ENCODE results near the gene PARP9. TPM values are rescaled to one million over a fixed set of nuclear protein-coding genes. Genes with fewer than 3 reads are reported as not detected.

The PARP9 gene
- total and polyA plus RNA-seq, 2 of the 4 experiments (the other 2 are of a cell fraction) = 6.7 to 7.7 TPM

- Histone ChIP-seq H2BK20ac (ENCODE audit: low read depth, low read length) (no peak overlapping the region), H2BK5ac (ENCODE audit: low read depth, low read length, poor library complexity, severe bottlenecking) (no peak overlapping the region), H3K9ac (ENCODE audit: low read depth, low read length) (no peak overlapping the region), H4K20me1 (ENCODE audit: insufficient read depth, low read length) (peaks cover 37% of the 10 kb centered on the region), H3K4me3 (ENCODE audit: insufficient read depth, low read depth, low read length) (no peak overlapping the region), H2BK120ac (ENCODE audit: low read depth, low read length) (no peak overlapping the region), H4K8ac (ENCODE audit: low read depth in 2 of 2, low read length in 2 of 2) (no peak overlapping the region), H3K56ac (ENCODE audit: extremely low read depth, insufficient read depth, low read length) (no peak overlapping the region), H3K27ac (ENCODE audit: insufficient read depth, low read length) (no peak overlapping the region), H2BK15ac (ENCODE audit: low read depth, low read length) (no peak overlapping the region), H3K23ac (ENCODE audit: low read depth, low read length) (no peak overlapping the region), H3K27me3 (ENCODE audit: control insufficient read depth, insufficient read depth, low read length) (no peaks in the 10 kb centered on the region), H3K9me3 (ENCODE audit: control insufficient read depth, insufficient read depth, low read length) (no peaks in the 10 kb centered on the region), H3K14ac (replicated peaks; ENCODE audit: low read depth, low read length) (no peak overlapping the region), H3K4me1 (ENCODE audit: control insufficient read depth, insufficient read depth, low read length) (0 out of 2 replicates have a peak, but pooled peaks cover 3% of the 10 kb centered on the region), H3K79me1 (ENCODE audit: low read depth in 1 of 2, low read length in 2 of 2) (peaks cover 2 to 18% of the 10 kb centered on the region in 2 experiments; a peak in 2 of 4 replicates), H4K91ac (ENCODE audit: insufficient read depth, low read depth, low read length) (no peak overlapping the region), H2AK9ac (replicated peaks; ENCODE audit: low read depth, low read length, poor library complexity) (no peak overlapping the region), H3K9me1 (ENCODE audit: insufficient read depth, low read length) (peaks cover 10% of the 10 kb centered on the region), H3K36me3 (ENCODE audit: control insufficient read depth, insufficient read depth, low read length) (no peaks in the 10 kb centered on the region), H3K4ac (ENCODE audit: low read depth, low read length) (no peak overlapping the region), H3K4me2 (ENCODE audit: low read depth, low read length) (no peak overlapping the region), H3K18ac (ENCODE audit: low read depth, low read length) (no peak overlapping the region), H2AK5ac (ENCODE audit: low read depth, low read length) (no peak overlapping the region), H2AFZ (replicated peaks; ENCODE audit: low read length, poor library complexity) (no peak overlapping the region), H4K5ac (ENCODE audit: low read depth, low read length) (no peak overlapping the region)
- intact Hi-C loops (cut with micrococcal nuclease) = no loop called here
- BruUV-seq (replicated peaks) = no TSS peak
- no peak for ATAC-seq (ENCODE audit: low read depth)
- 100% methylated on average over 1 of the region's 3 CpGs; no CpG with 5 or more reads in 1 of the 2 experiments for WGBS, 2 experiments (ENCODE audit: extremely low coverage in 2 of 2, insufficient read length in 1 of 2)
- in situ Hi-C loops (cut with MboI; ENCODE audit: low sequenced_read_pairs) = no loop called here
- DNase-seq = no peak
- dilution Hi-C loops (cut with HindIII; ENCODE audit: low sequenced_read_pairs, unreplicated experiment) = no loop called here
- no peak for TF ChIP-seq SMC3 (IDR thresholded peaks at IDR 0.05; ENCODE audit: low read depth, low read length)
- no peak for TF ChIP-seq RAD21 (IDR thresholded peaks at IDR 0.05; ENCODE audit: low read length)
- no peak for TF ChIP-seq CTCF (conservative IDR thresholded peaks at IDR 0.05; ENCODE audit: low read depth, low read length)
- TF ChIP-seq NFE2L2 (IDR thresholded peaks at IDR 0.05; ENCODE audit: low read depth, low read length) = no peak
- no peak for TF ChIP-seq MAFK (IDR thresholded peaks at IDR 0.05; ENCODE audit: low read depth, low read length)
- no peak for TF ChIP-seq RFX5 (IDR thresholded peaks at IDR 0.05; ENCODE audit: low read depth, low read length)
- TF ChIP-seq ELK1 (IDR thresholded peaks at IDR 0.05; ENCODE audit: borderline replicate concordance, low read depth, low read length) = no peak
- no peak for TF ChIP-seq RCOR1 (IDR thresholded peaks at IDR 0.05; ENCODE audit: insufficient replicate concordance, low read length)
- TF ChIP-seq MXI1 (IDR thresholded peaks at IDR 0.05; ENCODE audit: borderline replicate concordance, low read depth, low read length) = no peak
- TF ChIP-seq MAZ (IDR thresholded peaks at IDR 0.05; ENCODE audit: borderline replicate concordance, low read depth, low read length) = no peak
- TF ChIP-seq BHLHE40 (IDR thresholded peaks at IDR 0.05; ENCODE audit: low read depth, low read length) = no peak
- no peak for TF ChIP-seq FOS (IDR thresholded peaks at IDR 0.05; ENCODE audit: low read depth, low read length)
- no peak for TF ChIP-seq CEBPB (IDR thresholded peaks at IDR 0.05; ENCODE audit: low read depth, low read length)
- TF ChIP-seq USF2 (IDR thresholded peaks at IDR 0.05; ENCODE audit: low read depth, low read length) = no peak
- TF ChIP-seq CHD1 (IDR thresholded peaks at IDR 0.05; ENCODE audit: low read depth, low read length) = no peak
- TF ChIP-seq POLR2A (IDR thresholded peaks at IDR 0.05; ENCODE audit: low read depth, low read length) = no peak
- POLR2A ChIA-PET (ENCODE audit: unreplicated experiment) = no interaction called here
- CTCF ChIA-PET = interaction anchor here (0.6 kb wide), 1 partner anchor 301 kb away, joined by 4 read pairs; no protein-coding TSS in a partner anchor
Observed at GRCh38 chr3:122515870-122516269, 48.2 kb downstream of the PARP9 start.

Measured in IMR-90 (cell line).